SK-N-SH (cell line): ENCODE data around the gene LSS. TPM values are rescaled to one million over a fixed set of nuclear protein-coding genes. Genes with fewer than 3 reads are reported as not detected.

Experiments
- CTCF ChIA-PET: fragments of 300-600, 350-600 bp; formaldehyde crosslinking; extraction: SDS; loops from one replicate; lab custom pipeline; 2021; lab: Yijun Ruan, JAX
- POLR2A ChIA-PET: fragments of 350-600 bp; sonication (Branson Sonifier 250); formaldehyde crosslinking; extraction: SDS; loops from one replicate; lab custom pipeline; 2020; ENCODE audit warnings: antibody characterized with exemption, inconsistent platforms; lab: Yijun Ruan, JAX
- DNase-seq: peaks from one replicate; pipeline ENCODE4 v3.0.0; 2012
- H2AFZ ChIP-seq: fragments of 200-600 bp; sonication (generic); 2 replicates; pipeline ENCODE4 v1.8.1; 2016; ENCODE audit warnings: antibody characterized with exemption, mild to moderate bottlenecking, low read depth
- H3F3A ChIP-seq: fragments of 200-600 bp; sonication (generic); replicated peaks from 2 replicates; pipeline ENCODE3; 2016; ENCODE audit warnings: antibody characterized with exemption, mild to moderate bottlenecking; ENCODE audit not compliant: insufficient read depth
- H3K27ac ChIP-seq, 2 experiments: fragments of 200-500 bp in 1 of 2; fragments of 200-600 bp in 1 of 2; sonication (Bioruptor generic) in 1 of 2; sonication (generic), shearing (Covaris generic) in 1 of 2; 2 replicates each; pipeline versions ENCODE4 v1.5.1 to v1.6.1; 2014 to 2016; ENCODE audit warnings: low read depth in 2 of 2, inconsistent platforms in 1 of 2, low read length in 1 of 2, mild to moderate bottlenecking in 1 of 2, mixed read lengths in 1 of 2
- H3K27me3 ChIP-seq: fragments of 200-600 bp; sonication (generic), shearing (Covaris generic); 2 replicates; pipeline ENCODE4 v1.6.1; 2016; ENCODE audit warnings: mixed run types; ENCODE audit not compliant: insufficient read depth
- H3K36me3 ChIP-seq, 2 experiments: fragments of 200-500 bp in 1 of 2; fragments of 200-600 bp in 1 of 2; sonication (Bioruptor generic) in 1 of 2; sonication (generic) in 1 of 2; replicated peaks in 1 of 2; 2 replicates each; pipeline versions ENCODE3 to v1.5.1; 2014 to 2016; ENCODE audit warnings: low read length in 1 of 2, mild to moderate bottlenecking in 1 of 2; ENCODE audit not compliant: insufficient read depth in 2 of 2, control insufficient read depth in 1 of 2
- H3K4me1 ChIP-seq, 2 experiments: fragments of 200-500 bp in 1 of 2; fragments of 200-600 bp in 1 of 2; sonication (Bioruptor generic) in 1 of 2; sonication (generic), shearing (Covaris generic) in 1 of 2; 2 replicates each; pipeline versions ENCODE4 v1.5.1 to v1.6.1; 2014 to 2016; ENCODE audit warnings: low read depth in 1 of 2, low read length in 1 of 2, mixed run types in 1 of 2; ENCODE audit not compliant: insufficient read depth in 2 of 2, control insufficient read depth in 1 of 2
- H3K4me2 ChIP-seq: fragments of 200-600 bp; sonication (generic), shearing (Covaris generic); 2 replicates; pipeline ENCODE4 v1.6.1; 2017; ENCODE audit warnings: mixed run types
- H3K4me3 ChIP-seq, 2 experiments: fragments of 200-500 bp in 1 of 2; fragments of 200-600 bp in 1 of 2; sonication (Bioruptor generic) in 1 of 2; sonication (generic), shearing (Covaris generic) in 1 of 2; 2 replicates each; pipeline versions ENCODE4 v1.5.1 to v1.8.1; 2014 to 2016; ENCODE audit warnings: low read depth in 2 of 2, inconsistent platforms in 1 of 2, low read length in 1 of 2, mild to moderate bottlenecking in 1 of 2, mixed read lengths in 1 of 2, moderate library complexity in 1 of 2
- H3K79me2 ChIP-seq: fragments of 200-600 bp; sonication (generic); 2 replicates; pipeline ENCODE4 v1.8.1; 2017; ENCODE audit warnings: mild to moderate bottlenecking; ENCODE audit not compliant: insufficient read depth
- H3K9ac ChIP-seq: fragments of 200-600 bp; sonication (generic); 2 replicates; pipeline ENCODE4 v1.6.1; 2017; ENCODE audit warnings: mixed run types
- H3K9me2 ChIP-seq: fragments of 200-600 bp; sonication (generic); 2 replicates; pipeline ENCODE4 v1.6.1; 2017; ENCODE audit warnings: mixed run types
- H3K9me3 ChIP-seq: fragments of 200-600 bp; sonication (generic); 2 replicates; pipeline ENCODE4 v1.6.1; 2017; ENCODE audit warnings: mixed run types, mild to moderate bottlenecking, moderate library complexity
- H4K20me1 ChIP-seq: fragments of 200-600 bp; sonication (generic); 2 replicates; pipeline ENCODE4 v1.6.1; 2017; ENCODE audit warnings: mild to moderate bottlenecking, mixed run types; ENCODE audit not compliant: insufficient read depth
- ELF1 ChIP-seq: IDR thresholded peaks from 2 replicates; pipeline ENCODE4 v1.4.0; 2012
- EP300 ChIP-seq, 2 experiments: IDR thresholded peaks; 2 replicates each; pipeline versions ENCODE4 v1.4.0 to v1.6.1; 2012; ENCODE audit warnings: borderline replicate concordance in 1 of 2, low read depth in 1 of 2, low read length in 1 of 2
- FOSL2 ChIP-seq: IDR thresholded peaks from 2 replicates; pipeline ENCODE4 v1.4.0; 2012; ENCODE audit warnings: low read depth, mild to moderate bottlenecking, moderate library complexity, borderline replicate concordance
- FOXM1 ChIP-seq: IDR thresholded peaks from 2 replicates; pipeline ENCODE4 v1.4.0; 2012; ENCODE audit warnings: low read depth, mild to moderate bottlenecking
- MEF2A ChIP-seq: IDR thresholded peaks from 2 replicates; pipeline ENCODE4 v1.4.0; 2012; ENCODE audit warnings: low read depth, borderline replicate concordance
- PBX3 ChIP-seq: IDR thresholded peaks from 2 replicates; pipeline ENCODE4; 2012
- REST ChIP-seq: IDR thresholded peaks from 2 replicates; pipeline ENCODE4 v1.6.1; 2012; ENCODE audit warnings: mild to moderate bottlenecking, low read depth, low read length, moderate library complexity
- RFX5 ChIP-seq: IDR thresholded peaks from 2 replicates; pipeline ENCODE4 v1.6.1; 2012; ENCODE audit warnings: mild to moderate bottlenecking, improper control_type of control experiment, low read length
- YY1 ChIP-seq: IDR thresholded peaks from 2 replicates; pipeline ENCODE4 v1.4.0; 2012; ENCODE audit warnings: low read depth, mild to moderate bottlenecking
- ZBTB33 ChIP-seq: IDR thresholded peaks from 2 replicates; pipeline ENCODE4 v1.4.0; 2012; ENCODE audit warnings: low read depth, borderline replicate concordance
- WGBS: methylation state at CpG from one replicate; pipeline ENCODE4 v1.1.6; 2017; ENCODE audit warnings: low lambda C conversion rate; 5-methylcytosine and 5-hydroxymethylcytosine counted together
- polyA plus RNA-seq, 3 experiments: library from polyadenylated mRNA; depleted of rRNA; stranded (reverse); fragments of >200 nt; gene quantifications; 2 replicates each; pipeline ENCODE4 v1.2.3, GENCODE V29; 2012

The LSS gene
- polyA plus RNA-seq, 1 of the 3 experiments (the other 2 are of a cell fraction) = 38.7 TPM

GRCh38 chr21:46157987-46158451, 70.6 kb downstream of the LSS start:
- TF ChIP-seq ELF1 (no peak), FOXM1 (no peak), EP300 (IDR thresholded peaks at IDR 0.05; ENCODE audit: borderline replicate concordance in 1 of 2, low read depth in 1 of 2, low read length in 1 of 2) (no peak), REST (no peak), YY1 (no peak), PBX3 (no peak), ZBTB33 (no peak), RFX5 (no peak), MEF2A (no peak), FOSL2 (no peak)
- H3K27me3 ChIP-seq = no peaks in the 10 kb centered on the region
- ChIA-PET POLR2A (no interaction called here), CTCF (interaction anchor here (0.8 to 1.2 kb wide), 3 partner anchors 8 to 244 kb away, joined by 3 to 8 read pairs (median 3); no protein-coding TSS in a partner anchor)
- H3F3A ChIP-seq = no peaks in the 10 kb centered on the region
- WGBS = 93% methylated on average over 7 of the region's 15 CpGs
- no peaks in the 10 kb centered on the region for H3K36me3 ChIP-seq
- no peak overlapping the region for H3K4me3 ChIP-seq
- no peaks in the 10 kb centered on the region for H4K20me1 ChIP-seq
- H3K9ac ChIP-seq = no peak overlapping the region
- no peaks in the 10 kb centered on the region for H3K9me2 ChIP-seq
- no peak overlapping the region for H3K4me2 ChIP-seq
- H3K27ac ChIP-seq = no peak overlapping the region
- DNase-seq = no peak
- no peaks in the 10 kb centered on the region for H3K79me2 ChIP-seq
- peaks cover 0 to 4% of the 10 kb centered on the region in 2 experiments; a peak in 2 of 4 replicates for H3K4me1 ChIP-seq
- H3K9me3 ChIP-seq = no peaks in the 10 kb centered on the region
- H2AFZ ChIP-seq = no peak overlapping the region
